Measurements from ENCODE around the gene SPDEF.

SPDEF gene

DNA sequence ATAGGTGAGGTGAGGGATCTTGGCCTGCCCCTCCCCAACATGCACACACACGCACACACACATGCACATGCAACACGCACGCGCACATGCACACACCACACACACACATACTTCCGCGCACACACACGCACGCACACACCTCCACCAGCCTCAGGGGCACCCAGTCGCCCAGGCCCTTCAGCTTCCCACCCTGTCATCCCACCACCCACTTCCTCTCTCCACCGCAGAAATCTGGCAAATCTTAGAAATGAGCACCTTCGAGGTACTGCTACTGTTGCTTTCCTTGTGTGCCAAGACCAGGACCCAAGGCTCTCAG, 1.2 kb downstream of the SPDEF start:
- TF ChIP-seq, protein P1, sequence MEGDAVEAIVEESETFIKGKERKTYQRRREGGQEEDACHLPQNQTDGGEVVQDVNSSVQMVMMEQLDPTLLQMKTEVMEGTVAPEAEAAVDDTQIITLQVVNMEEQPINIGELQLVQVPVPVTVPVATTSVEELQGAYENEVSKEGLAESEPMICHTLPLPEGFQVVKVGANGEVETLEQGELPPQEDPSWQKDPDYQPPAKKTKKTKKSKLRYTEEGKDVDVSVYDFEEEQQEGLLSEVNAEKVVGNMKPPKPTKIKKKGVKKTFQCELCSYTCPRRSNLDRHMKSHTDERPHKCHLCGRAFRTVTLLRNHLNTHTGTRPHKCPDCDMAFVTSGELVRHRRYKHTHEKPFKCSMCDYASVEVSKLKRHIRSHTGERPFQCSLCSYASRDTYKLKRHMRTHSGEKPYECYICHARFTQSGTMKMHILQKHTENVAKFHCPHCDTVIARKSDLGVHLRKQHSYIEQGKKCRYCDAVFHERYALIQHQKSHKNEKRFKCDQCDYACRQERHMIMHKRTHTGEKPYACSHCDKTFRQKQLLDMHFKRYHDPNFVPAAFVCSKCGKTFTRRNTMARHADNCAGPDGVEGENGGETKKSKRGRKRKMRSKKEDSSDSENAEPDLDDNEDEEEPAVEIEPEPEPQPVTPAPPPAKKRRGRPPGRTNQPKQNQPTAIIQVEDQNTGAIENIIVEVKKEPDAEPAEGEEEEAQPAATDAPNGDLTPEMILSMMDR (IDR thresholded peaks at IDR 0.05; ENCODE audit: low read length), result no peak
- TF ChIP-seq EZH2 (IDR thresholded peaks at IDR 0.05; ENCODE audit: borderline replicate concordance, low read length), result no peak
- Histone ChIP-seq H3K27ac (ENCODE audit: low read depth, low read length, poor library complexity, severe bottlenecking) (no peak overlapping the region), H3K9ac (ENCODE audit: low read length) (no peak overlapping the region)

DNA sequence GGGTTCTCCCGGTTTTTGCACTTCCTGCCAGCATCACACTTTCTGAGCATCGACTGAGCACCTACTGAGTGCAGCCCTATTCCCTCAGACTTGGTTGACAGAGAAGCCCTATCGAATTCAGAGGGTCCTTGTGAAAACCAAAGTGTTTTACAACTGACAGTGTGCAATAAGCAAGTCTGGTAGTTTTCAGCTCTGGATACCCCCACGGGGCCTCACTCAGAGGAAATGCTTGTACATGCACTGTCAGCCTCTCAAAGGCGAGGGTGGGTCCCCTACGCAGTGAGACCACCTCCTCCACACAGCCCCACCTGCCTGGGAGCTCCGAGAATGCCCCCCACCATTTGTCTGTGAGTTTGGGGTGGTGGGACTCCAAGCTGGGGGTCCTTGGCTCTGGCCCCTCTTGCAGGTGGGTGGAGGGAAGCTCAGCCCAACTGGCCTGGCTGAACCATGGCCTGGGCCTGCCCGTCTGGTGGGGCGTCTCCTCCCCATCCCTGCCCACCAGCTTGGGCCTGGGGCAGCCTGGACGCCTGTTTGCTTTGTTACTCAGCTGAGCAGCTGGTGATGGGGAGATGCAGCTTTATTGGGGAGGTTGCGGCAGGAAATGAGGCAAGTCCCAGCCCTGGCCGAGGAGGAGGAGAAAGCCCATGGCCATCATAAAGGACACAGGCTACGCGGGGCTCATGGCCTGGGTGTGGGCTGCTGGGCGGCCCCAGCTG, 1.7 kb downstream of the SPDEF start:
- H3K9me3 ChIP-seq (ENCODE audit: low read length), result 0 out of 2 replicates have a peak, but pooled peaks cover 3% of the 10 kb centered on the region
- H2AFZ ChIP-seq (ENCODE audit: low read length), result no peak overlapping the region
- H3K79me2 ChIP-seq (ENCODE audit: insufficient read depth, low read length), result no peaks in the 10 kb centered on the region
- H3K4me3 ChIP-seq (ENCODE audit: low read depth, low read length, poor library complexity, severe bottlenecking), result no peak overlapping the region
- peaks cover 7% of the 10 kb centered on the region for H3K27me3 ChIP-seq (ENCODE audit: insufficient read depth, low read length)
- no peaks in the 10 kb centered on the region for H4K20me1 ChIP-seq (ENCODE audit: insufficient read depth, low read length)
- no peaks in the 10 kb centered on the region for H3K4me1 ChIP-seq (ENCODE audit: insufficient read depth, low read length, severe bottlenecking)
- no peak overlapping the region for H3K9ac ChIP-seq (ENCODE audit: low read length)
- no peaks in the 10 kb centered on the region for H3K36me3 ChIP-seq (ENCODE audit: insufficient read depth, low read length)
- no peak overlapping the region for H3K27ac ChIP-seq (ENCODE audit: low read depth, low read length, poor library complexity, severe bottlenecking)
- H3K4me2 ChIP-seq (ENCODE audit: low read length), result no peak overlapping the region
- H3K9me2 ChIP-seq (ENCODE audit: low read depth, low read length), result no peaks in the 10 kb centered on the region
- TF ChIP-seq, protein P1 (IDR thresholded peaks at IDR 0.05; ENCODE audit: low read length), result no peak
- no peak for TF ChIP-seq EZH2 (IDR thresholded peaks at IDR 0.05; ENCODE audit: borderline replicate concordance, low read length)
- no peaks in the 10 kb centered on the region for H3F3A ChIP-seq (ENCODE audit: insufficient read depth, low read length)

More for the DNA sequence above, 1.2 kb downstream of the SPDEF start:
- Histone ChIP-seq H3K4me3 (ENCODE audit: low read depth, low read length, poor library complexity, severe bottlenecking) (no peak overlapping the region), H3K79me2 (ENCODE audit: insufficient read depth, low read length) (no peaks in the 10 kb centered on the region), H3K4me1 (ENCODE audit: insufficient read depth, low read length, severe bottlenecking) (no peaks in the 10 kb centered on the region), H3K27me3 (ENCODE audit: insufficient read depth, low read length) (peaks cover 7% of the 10 kb centered on the region), H3K36me3 (ENCODE audit: insufficient read depth, low read length) (no peaks in the 10 kb centered on the region), H2AFZ (ENCODE audit: low read length) (no peak overlapping the region), H3F3A (ENCODE audit: insufficient read depth, low read length) (no peaks in the 10 kb centered on the region), H3K4me2 (ENCODE audit: low read length) (no peak overlapping the region), H3K9me2 (ENCODE audit: low read depth, low read length) (no peaks in the 10 kb centered on the region), H4K20me1 (ENCODE audit: insufficient read depth, low read length) (no peaks in the 10 kb centered on the region), H3K9me3 (ENCODE audit: low read length) (0 out of 2 replicates have a peak, but pooled peaks cover 3% of the 10 kb centered on the region)

- H3F3A ChIP-seq (ENCODE audit: insufficient read depth, low read length), result no peaks in the 10 kb centered on the region
- H3K27ac ChIP-seq (ENCODE audit: low read depth, low read length, poor library complexity, severe bottlenecking), result no peak overlapping the region
- H3K79me2 ChIP-seq (ENCODE audit: insufficient read depth, low read length), result no peaks in the 10 kb centered on the region
- H4K20me1 ChIP-seq (ENCODE audit: insufficient read depth, low read length), result no peaks in the 10 kb centered on the region
- no peak overlapping the region for H3K9ac ChIP-seq (ENCODE audit: low read length)
- H3K9me3 ChIP-seq (ENCODE audit: low read length), result 0 out of 2 replicates have a peak, but pooled peaks cover 3% of the 10 kb centered on the region
- no peaks in the 10 kb centered on the region for H3K36me3 ChIP-seq (ENCODE audit: insufficient read depth, low read length)
- H3K4me2 ChIP-seq (ENCODE audit: low read length), result no peak overlapping the region
- no peaks in the 10 kb centered on the region for H3K4me1 ChIP-seq (ENCODE audit: insufficient read depth, low read length, severe bottlenecking)
- no peak for TF ChIP-seq EZH2 (IDR thresholded peaks at IDR 0.05; ENCODE audit: borderline replicate concordance, low read length)
- TF ChIP-seq, protein P1 (IDR thresholded peaks at IDR 0.05; ENCODE audit: low read length), result no peak
- peaks cover 5% of the 10 kb centered on the region for H3K27me3 ChIP-seq (ENCODE audit: insufficient read depth, low read length)
- no peak overlapping the region for H2AFZ ChIP-seq (ENCODE audit: low read length)
- H3K4me3 ChIP-seq (ENCODE audit: low read depth, low read length, poor library complexity, severe bottlenecking), result no peak overlapping the region
- H3K9me2 ChIP-seq (ENCODE audit: low read depth, low read length), result no peaks in the 10 kb centered on the region
These were observed 2.4 kb downstream of the SPDEF start for GRCh38 chr6:34553750-34554149.
